ENCODE measurements around the gene RFNG. TPM values are rescaled to one million over a fixed set of nuclear protein-coding genes. Genes with fewer than 3 reads are reported as not detected.
A peak's percentile ranks its signal among the peaks of the same experiment; 100 is the strongest.

RFNG gene
- total RNA-seq, 1 donor from 2014 or later, result 42.4 TPM

- intact Hi-C loops (cut with DNase I), result no loop called here
- no peak for ATAC-seq
- DNase-seq (ENCODE audit: low spot score), result no peak
Measured at GRCh38 chr17:82013341-82013740, 38.3 kb downstream of the RFNG start.

- no peak for DNase-seq (ENCODE audit: low spot score)
- intact Hi-C loops (cut with DNase I), result no loop called here
- ATAC-seq, result no peak
Measured at GRCh38 chr17:82012640-82013295, 38.8 kb downstream of the RFNG start.

- intact Hi-C loops (cut with DNase I), result no loop called here
- no peak for ATAC-seq
Measured at GRCh38 chr17:82012261-82012639, 39.4 kb downstream of the RFNG start.

DNA sequence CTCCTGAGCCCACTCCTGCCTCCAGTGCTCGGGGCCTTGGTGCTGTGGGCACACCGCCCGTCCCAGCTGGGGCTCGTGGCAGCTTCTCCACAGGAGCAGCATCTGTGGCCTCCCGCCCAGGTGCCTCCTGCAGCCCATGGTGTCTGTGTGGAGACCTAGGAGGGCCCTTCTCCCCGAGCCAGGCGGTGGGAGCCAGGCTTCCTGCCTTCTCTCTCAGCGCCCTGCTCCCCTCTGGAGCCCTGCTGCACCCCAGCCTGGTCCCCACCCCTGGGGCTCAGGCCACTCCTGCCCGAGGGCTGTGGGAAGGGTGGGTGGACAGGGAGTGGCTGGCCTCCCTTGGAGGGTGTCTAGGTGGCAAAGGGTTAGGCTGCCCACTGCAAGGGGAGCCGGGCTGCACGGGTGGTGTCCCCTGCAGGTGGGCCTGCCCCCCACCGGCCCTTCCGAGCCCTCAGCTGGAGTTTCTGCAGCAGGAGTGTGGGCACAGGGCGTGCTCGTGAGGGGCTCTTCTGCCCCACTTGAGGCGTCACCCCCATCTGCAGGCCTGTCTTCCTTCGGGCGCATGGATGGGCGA lies 39.9 kb downstream of the RFNG start:
- ATAC-seq (no peak), DNase-seq (ENCODE audit: low spot score) (no peak)
- intact Hi-C loops (cut with DNase I), result no loop called here

More at GRCh38 chr17:82012261-82012639, 39.4 kb downstream of the RFNG start:
- DNase-seq (ENCODE audit: low spot score), result no peak

GRCh38 chr17:82010575-82011525 lies 40.8 kb downstream of the RFNG start:
- DNase-seq (ENCODE audit: low spot score) (no peak), ATAC-seq (no peak)
- intact Hi-C loops (cut with DNase I), result no loop called here

- DNase-seq (ENCODE audit: low spot score) (no peak), ATAC-seq (no peak)
- intact Hi-C loops (cut with DNase I), result loop anchor here (1.0 kb wide), 1 partner anchor 22 kb away; the partner anchor contains the start of gene RAC3
Measured at GRCh38 chr17:82009413-82009812, 42.2 kb downstream of the RFNG start.

DNA sequence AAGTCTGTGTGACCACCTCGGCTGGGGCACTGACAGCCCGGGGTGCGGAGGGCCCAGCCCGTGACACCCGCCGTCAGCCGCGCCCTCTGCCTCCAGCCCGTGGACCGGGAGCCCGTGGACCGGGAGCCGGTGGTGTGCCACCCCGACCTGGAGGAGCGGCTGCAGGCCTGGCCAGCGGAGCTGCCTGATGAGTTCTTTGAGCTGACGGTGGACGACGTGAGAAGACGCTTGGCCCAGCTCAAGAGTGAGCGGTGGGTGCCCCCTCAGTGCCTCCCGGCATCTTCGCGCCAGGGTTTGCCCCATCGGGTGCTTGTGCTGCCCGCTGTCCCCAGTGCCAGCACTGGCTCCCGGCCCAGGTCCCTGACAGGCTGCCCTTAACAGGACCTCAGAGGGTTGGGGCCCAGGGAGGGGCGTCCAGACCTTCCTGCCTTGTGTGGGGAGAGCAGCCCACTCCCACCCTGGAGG lies 42.6 kb downstream of the RFNG start:
- intact Hi-C loops (cut with DNase I), result loop anchor here (1.0 kb wide), 1 partner anchor 22 kb away; the partner anchor contains the start of gene RAC3
- ATAC-seq (no peak), DNase-seq (ENCODE audit: low spot score) (no peak)

DNA sequence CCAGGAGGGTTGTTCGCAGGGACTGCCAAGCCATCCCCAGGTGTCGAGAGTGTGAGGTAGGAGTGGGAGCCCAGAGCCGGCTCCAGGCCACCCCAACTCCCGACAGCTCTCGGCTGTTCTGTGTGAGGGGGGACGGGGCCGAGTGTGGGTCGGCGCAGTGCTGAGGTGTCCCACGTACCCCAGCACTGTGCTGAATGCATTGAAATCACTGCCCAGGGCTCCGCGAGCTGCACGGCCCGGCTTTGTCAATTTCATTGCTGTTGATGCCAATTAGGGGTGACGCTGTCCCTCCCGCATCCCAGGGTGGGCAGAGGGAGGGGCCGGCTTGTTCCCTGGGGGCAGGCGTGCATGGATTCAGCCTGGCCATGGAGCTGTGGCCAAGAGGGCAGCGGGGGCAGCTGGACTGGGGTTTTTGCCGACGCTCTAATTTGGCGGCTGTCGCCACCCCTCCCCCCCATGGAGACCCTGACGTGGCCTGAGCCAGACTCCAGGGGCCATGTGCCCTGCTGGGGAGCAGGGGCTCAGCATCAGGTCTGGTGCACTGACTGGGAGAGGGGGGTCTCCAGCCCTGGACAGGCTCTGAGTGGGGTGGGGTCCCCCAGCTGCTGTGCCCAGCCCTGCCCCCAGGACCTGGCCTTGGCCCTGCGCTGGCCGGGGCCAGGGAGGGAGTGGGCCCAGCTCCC lies 43.2 kb downstream of the RFNG start:
- DNase-seq (ENCODE audit: low spot score), result no peak
- intact Hi-C loops (cut with DNase I), result no loop called here
- ATAC-seq, result no peak

DNA sequence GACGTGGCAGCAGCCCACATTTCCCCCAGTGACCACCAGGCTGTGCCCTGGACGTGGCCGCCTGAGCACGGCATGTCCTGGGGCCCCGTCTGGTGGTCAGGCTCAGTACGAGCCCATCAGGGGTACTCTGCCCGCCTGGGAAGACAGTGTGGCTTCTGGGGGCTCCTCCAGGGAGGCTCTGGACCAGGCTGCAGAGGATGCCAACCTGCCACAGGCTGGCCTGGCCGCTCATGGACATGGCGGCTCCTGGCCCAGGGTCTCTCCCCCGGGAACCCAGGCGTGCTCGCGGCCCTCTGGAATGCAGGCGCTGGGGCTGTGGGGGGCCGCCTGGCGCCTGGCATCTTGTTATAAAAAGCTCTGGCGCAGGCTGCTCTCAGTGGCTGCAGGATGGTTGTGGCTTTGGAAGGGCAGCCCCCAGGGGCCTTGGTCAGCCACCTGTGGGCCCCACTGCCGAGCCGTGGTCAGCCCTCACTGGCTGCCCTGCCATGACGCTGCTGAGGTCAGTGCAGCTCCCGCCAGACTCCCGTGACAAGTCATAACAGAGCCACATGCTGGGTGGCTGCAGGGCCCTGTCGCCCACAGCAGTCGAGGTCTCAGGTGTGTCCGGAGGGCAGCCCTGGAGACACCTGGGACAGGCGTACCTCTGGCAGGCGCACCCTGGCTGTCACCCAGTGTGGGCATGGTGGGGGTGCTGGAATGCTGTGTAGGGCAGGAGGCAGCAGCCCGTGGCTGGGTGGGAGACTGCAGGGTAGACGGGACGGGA lies 43.9 kb downstream of the RFNG start:
- DNase-seq (ENCODE audit: low spot score), result no peak
- ATAC-seq, result no peak
- intact Hi-C loops (cut with DNase I), result no loop called here

DNA sequence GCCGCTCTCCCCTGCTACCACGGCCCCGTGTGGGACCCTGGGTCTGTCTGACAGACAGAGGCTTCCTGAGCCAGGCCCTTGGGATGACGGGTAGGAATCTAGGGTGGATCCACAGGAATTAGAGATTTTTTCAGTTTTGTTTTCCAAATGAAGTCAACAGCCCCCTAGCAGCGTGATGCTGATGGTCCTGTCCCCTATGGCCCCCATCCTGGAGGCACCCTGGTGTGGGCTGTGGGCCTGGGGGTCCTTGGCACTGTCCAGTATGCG lies 44.5 kb downstream of the RFNG start:
- no peak for DNase-seq (ENCODE audit: low spot score)
- no peak for ATAC-seq
- intact Hi-C loops (cut with DNase I), result no loop called here

DNA sequence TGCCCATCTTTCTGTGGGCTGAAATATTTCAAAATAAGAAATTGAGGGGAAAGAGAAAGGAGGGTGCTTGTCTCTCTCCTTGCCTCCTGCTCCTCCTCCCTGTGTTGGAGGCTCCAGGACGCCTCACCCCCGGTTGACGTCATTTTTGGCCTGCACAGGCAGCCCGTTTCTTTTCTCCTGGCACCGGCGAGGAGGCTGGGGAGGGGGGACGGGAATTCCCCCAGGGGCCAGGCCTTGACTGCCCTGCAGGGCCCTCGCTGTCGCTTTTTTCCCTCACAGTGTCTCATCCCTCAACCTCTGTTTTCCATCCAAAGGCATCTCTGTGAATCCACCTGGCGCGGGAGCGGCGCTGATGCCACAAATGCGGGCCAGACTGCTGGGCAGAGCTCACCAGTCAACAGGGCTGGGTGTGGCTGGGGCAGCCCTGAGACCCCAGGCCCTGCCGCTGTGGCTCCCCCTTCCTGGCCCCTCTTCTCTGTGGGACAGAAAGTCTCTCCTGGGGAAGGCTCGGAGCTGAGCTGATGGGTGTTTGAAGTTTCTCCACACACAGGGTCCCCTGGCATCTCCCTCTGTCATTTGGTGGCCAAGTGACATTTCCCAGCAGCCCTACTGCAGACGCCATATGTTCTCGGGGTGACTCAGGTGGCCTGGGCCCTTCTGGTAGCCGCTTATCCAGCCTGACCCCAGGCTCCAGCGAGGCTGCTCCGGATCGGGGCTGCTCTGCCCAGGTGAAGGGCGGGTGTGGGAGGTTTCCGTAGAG lies 45.0 kb downstream of the RFNG start:
- ATAC-seq, result no peak

GRCh38 chr17:82005701-82006348 lies 45.8 kb downstream of the RFNG start:
- no peak for ATAC-seq
- intact Hi-C loops (cut with DNase I), result no loop called here
- DNase-seq (ENCODE audit: low spot score), result no peak

More for the DNA sequence above, 45.0 kb downstream of the RFNG start:
- intact Hi-C loops (cut with DNase I), result no loop called here
- no peak for DNase-seq (ENCODE audit: low spot score)

- DNase-seq (ENCODE audit: low spot score) (no peak), ATAC-seq (no peak)
- intact Hi-C loops (cut with DNase I), result no loop called here
Measured at GRCh38 chr17:82004517-82005455, 46.8 kb downstream of the RFNG start.

DNA sequence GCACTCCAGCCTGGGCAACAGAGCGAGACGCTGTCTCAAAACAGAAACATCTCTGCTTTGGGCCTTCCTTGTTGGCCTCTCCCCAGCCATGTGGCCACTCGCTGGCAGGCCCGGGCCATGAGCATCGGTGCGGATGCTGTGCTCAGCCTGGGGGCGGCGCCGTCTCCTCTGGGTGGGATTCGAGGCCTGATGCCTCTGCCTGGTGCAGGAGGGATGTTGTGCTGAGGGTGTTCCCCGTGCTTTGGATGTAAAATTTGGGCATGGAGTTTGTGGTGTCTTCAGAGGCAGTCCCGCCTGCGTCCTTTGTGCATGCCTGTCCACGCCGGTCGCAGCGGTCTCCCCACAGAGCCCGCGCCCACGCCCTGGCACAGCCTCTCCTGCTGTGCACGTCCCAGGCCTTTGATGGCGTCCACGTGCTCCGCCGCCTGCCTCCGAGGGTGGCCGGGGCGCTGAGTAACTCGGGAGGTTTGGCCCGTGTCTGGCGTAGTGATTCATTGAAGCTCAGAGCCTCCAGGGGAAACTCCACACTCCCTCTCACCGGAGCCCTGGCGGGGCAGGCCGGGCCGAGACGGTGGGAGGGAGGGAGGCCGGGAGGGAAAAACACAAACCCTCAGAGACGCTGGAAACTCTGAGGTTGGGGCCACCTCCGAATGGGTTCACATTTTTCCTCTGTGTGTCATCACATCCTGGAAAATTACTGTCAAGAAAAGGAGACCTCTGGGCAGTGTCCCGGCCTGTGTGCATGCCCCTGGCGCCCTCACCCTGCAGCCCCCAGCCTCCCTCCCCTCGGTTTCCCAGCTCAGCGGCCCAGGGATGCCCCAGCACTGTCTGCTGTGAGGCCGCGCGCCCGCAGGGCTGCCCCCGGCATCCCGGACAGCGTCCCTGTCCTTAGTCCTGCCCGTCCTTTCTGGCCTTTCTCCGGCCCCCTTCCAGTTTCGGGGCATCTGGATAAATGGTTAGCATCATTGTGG lies 47.9 kb downstream of the RFNG start:
- ATAC-seq, result peak; percentile 78
- intact Hi-C loops (cut with DNase I), result no loop called here
- DNase-seq (ENCODE audit: low spot score), result peak; percentile 79

- ATAC-seq, result no peak
- DNase-seq (ENCODE audit: low spot score), result no peak
- intact Hi-C loops (cut with DNase I), result no loop called here
Measured at GRCh38 chr17:82001571-82002056, 50.0 kb downstream of the RFNG start.
